GDM1 (cell line): ENCODE data around the gene PDC.

Source experiments
- DNase-seq: peaks from one replicate; lab custom pipeline; 2025; lab: John Stamatoyannopoulos, UW

The PDC gene

GRCh38 chr1:186461014-186461413 lies at the start of gene PDC:
PDC (minus strand) TSS chr1:186461114; CDS start chr1:186449459, 11,655 bp downstream.
- no peak for DNase-seq

- DNase-seq = no peak
Observed at GRCh38 chr1:186503190-186503589, 42.3 kb upstream of the PDC start.

GRCh38 chr1:186502087-186502486 lies 41.2 kb upstream of the PDC start:
- no peak for DNase-seq

GRCh38 chr1:186500804-186501203 lies 39.9 kb upstream of the PDC start:
- DNase-seq = no peak

- DNase-seq = no peak
Observed at GRCh38 chr1:186499571-186499970, 38.7 kb upstream of the PDC start.

GRCh38 chr1:186498695-186499389 lies 37.9 kb upstream of the PDC start:
- no peak for DNase-seq

GRCh38 chr1:186498071-186498470 lies 37.2 kb upstream of the PDC start:
- DNase-seq = no peak

GRCh38 chr1:186497651-186498050 lies 36.7 kb upstream of the PDC start:
- DNase-seq = no peak

GRCh38 chr1:186496171-186496851 lies 35.4 kb upstream of the PDC start:
- no peak for DNase-seq

GRCh38 chr1:186494832-186495271 lies 33.9 kb upstream of the PDC start:
- DNase-seq = no peak

- DNase-seq = no peak
Observed at GRCh38 chr1:186492531-186493291, 31.8 kb upstream of the PDC start.

GRCh38 chr1:186491336-186491735 lies 30.4 kb upstream of the PDC start:
- no peak for DNase-seq

- DNase-seq = no peak
Observed at GRCh38 chr1:186487163-186487562, 26.2 kb upstream of the PDC start.

GRCh38 chr1:186486061-186486460 lies 25.1 kb upstream of the PDC start:
- DNase-seq = no peak

GRCh38 chr1:186483561-186483960 lies 22.6 kb upstream of the PDC start:
- no peak for DNase-seq

- peak; percentile 58 for DNase-seq
Observed at GRCh38 chr1:186482661-186483255, 21.8 kb upstream of the PDC start.

- DNase-seq = no peak
Observed at GRCh38 chr1:186481303-186481888, 20.5 kb upstream of the PDC start.

GRCh38 chr1:186479162-186479561 lies 18.2 kb upstream of the PDC start:
- no peak for DNase-seq

- no peak for DNase-seq
Observed at GRCh38 chr1:186476264-186477040, 15.5 kb upstream of the PDC start.

GRCh38 chr1:186474208-186474607 lies 13.3 kb upstream of the PDC start:
- DNase-seq = no peak

- DNase-seq = no peak
Observed at GRCh38 chr1:186473047-186473446, 12.1 kb upstream of the PDC start.
